ENCODE results near the gene ZW10. TPM values are rescaled to one million over a fixed set of nuclear protein-coding genes. Genes with fewer than 3 reads are reported as not detected.

Gene ZW10
- total and polyA plus RNA-seq, 2 of the 13 experiments (the other 11 are each of a cell fraction or from before 2014, with no cell fraction given), result 5.8 to 31.3 TPM

- no peak for TF ChIP-seq ZNF138 (CRISPR knock-in tag; IDR thresholded peaks at IDR 0.05; ENCODE audit: low read depth)
- no peak for TF ChIP-seq ZNF839 (CRISPR knock-in tag; IDR thresholded peaks at IDR 0.05; ENCODE audit: borderline replicate concordance)
- peak; percentile 62; the same call in 1 of the 2 replicates for TF ChIP-seq NAIF1 (CRISPR knock-in tag; IDR thresholded peaks at IDR 0.05; ENCODE audit: borderline replicate concordance)
- TF ChIP-seq TOPORS (CRISPR knock-in tag; IDR thresholded peaks at IDR 0.05), result no peak
- TF ChIP-seq RARA (CRISPR knock-in tag; IDR thresholded peaks at IDR 0.05), result no peak
- TF ChIP-seq ZNF580 (CRISPR knock-in tag; IDR thresholded peaks at IDR 0.05; ENCODE audit: borderline replicate concordance, low read depth), result no peak
- TF ChIP-seq ASH2L (IDR thresholded peaks at IDR 0.05; ENCODE audit: insufficient read length, low read depth, low read length), result peak; percentile 91
- no peak; the same call in 1 of the 2 replicates for TF ChIP-seq DZIP1 (CRISPR knock-in tag; IDR thresholded peaks at IDR 0.05)
- no peak for TF ChIP-seq MBD4 (IDR thresholded peaks at IDR 0.05; ENCODE audit: borderline replicate concordance, low read length)
- peak; percentile 78; the same call in 1 of the 2 replicates for TF ChIP-seq PITX1 (CRISPR knock-in tag; IDR thresholded peaks at IDR 0.05)
- no peak for TF ChIP-seq TCF7L2 (IDR thresholded peaks at IDR 0.05; ENCODE audit: low read depth, low read length)
- TF ChIP-seq ZNF496 (CRISPR knock-in tag; IDR thresholded peaks at IDR 0.05; ENCODE audit: insufficient replicate concordance), result no peak
- peak; percentile 63 for TF ChIP-seq HOXA5 (CRISPR knock-in tag; IDR thresholded peaks at IDR 0.05)
- TF ChIP-seq ZNF326 (CRISPR knock-in tag; IDR thresholded peaks at IDR 0.05; ENCODE audit: borderline replicate concordance), result no peak
- TF ChIP-seq TFE3 (CRISPR knock-in tag; IDR thresholded peaks at IDR 0.05), result no peak; the same call in 1 of the 2 replicates
- TF ChIP-seq ZSCAN12 (CRISPR knock-in tag; IDR thresholded peaks at IDR 0.05), result no peak
- TF ChIP-seq BATF2 (CRISPR knock-in tag; IDR thresholded peaks at IDR 0.05), result no peak
- peak; percentile 81; the same call in 2 of the 3 replicates for TF ChIP-seq MXI1 (IDR thresholded peaks at IDR 0.05; ENCODE audit: borderline replicate concordance, low read depth, low read length)
- TF ChIP-seq TRIM22 (IDR thresholded peaks at IDR 0.05), result no peak
These were observed at the start of gene ZW10 (continued) for GRCh38 chr11:113773416-113774173.

All from HepG2 (cell line).